Measurements from ENCODE around the gene SEC14L6. TPM values are rescaled to one million over a fixed set of nuclear protein-coding genes. Genes with fewer than 3 reads are reported as not detected.

The SEC14L6 gene
- total RNA-seq, 1 donor from 2014 or later, result not detected

- H3K36me3 ChIP-seq (ENCODE audit: control insufficient read depth in 3 of 3, insufficient read depth in 3 of 3, low read length in 3 of 3), result no peaks in the 10 kb centered on the region
- no peaks in the 10 kb centered on the region for H3K4me1 ChIP-seq (ENCODE audit: control insufficient read depth in 3 of 3, insufficient read depth in 3 of 3, low read length in 3 of 3)
- no peak overlapping the region for H3K27ac ChIP-seq (ENCODE audit: low read depth, low read length)
- H3K27me3 ChIP-seq (ENCODE audit: control insufficient read depth in 3 of 3, insufficient read depth in 3 of 3, low read length in 3 of 3), result peaks cover 0 to 9% (median 3%) of the 10 kb centered on the region in 3 donors
- H3K9me3 ChIP-seq (ENCODE audit: control insufficient read depth in 3 of 3, low read length in 3 of 3), result peaks cover 0 to 4% (median 4%) of the 10 kb centered on the region in 3 donors
- no peak overlapping the region for H3K9ac ChIP-seq (ENCODE audit: low read depth in 1 of 3, low read length in 3 of 3)
- no peak overlapping the region for H3K4me3 ChIP-seq (ENCODE audit: low read length in 3 of 3)
Measured at GRCh38 chr22:30516273-30516672, 30.3 kb downstream of the SEC14L6 start.

GRCh38 chr22:30514252-30514651, 32.3 kb downstream of the SEC14L6 start:
- no peak overlapping the region for H3K27ac ChIP-seq (ENCODE audit: low read depth, low read length)
- H3K4me1 ChIP-seq (ENCODE audit: control insufficient read depth in 3 of 3, insufficient read depth in 3 of 3, low read length in 3 of 3), result no peaks in the 10 kb centered on the region
- H3K9me3 ChIP-seq (ENCODE audit: control insufficient read depth in 3 of 3, low read length in 3 of 3), result peaks cover 0 to 4% (median 4%) of the 10 kb centered on the region in 3 donors

DNA sequence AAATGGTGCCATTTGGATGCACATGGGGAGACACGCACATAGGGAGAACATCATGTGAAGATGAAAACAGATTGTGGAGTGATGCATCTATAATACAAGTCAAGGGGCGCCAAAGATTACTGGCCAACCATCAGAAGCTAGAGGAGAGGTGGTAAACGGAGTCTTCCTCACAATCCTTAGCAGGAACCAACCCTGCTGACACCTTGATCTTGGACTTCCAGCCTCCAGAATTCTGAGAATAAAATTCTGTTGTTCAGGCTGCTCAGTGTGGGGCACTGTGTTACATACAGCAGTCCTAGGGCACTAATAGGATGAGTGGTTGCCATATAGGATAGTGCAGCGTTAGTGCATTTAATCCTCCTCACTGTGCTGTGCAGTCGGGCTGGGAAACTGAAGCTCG, 33.1 kb downstream of the SEC14L6 start:
- H3K27ac ChIP-seq (ENCODE audit: low read depth, low read length), result no peak overlapping the region
- H3K27me3 ChIP-seq (ENCODE audit: control insufficient read depth in 3 of 3, insufficient read depth in 3 of 3, low read length in 3 of 3), result no peaks in the 10 kb centered on the region
- H3K36me3 ChIP-seq (ENCODE audit: control insufficient read depth in 3 of 3, insufficient read depth in 3 of 3, low read length in 3 of 3), result no peaks in the 10 kb centered on the region
- H3K9ac ChIP-seq (ENCODE audit: low read depth in 1 of 3, low read length in 3 of 3), result no peak overlapping the region
- peaks cover 0 to 4% (median 4%) of the 10 kb centered on the region in 3 donors for H3K9me3 ChIP-seq (ENCODE audit: control insufficient read depth in 3 of 3, low read length in 3 of 3)
- H3K4me1 ChIP-seq (ENCODE audit: control insufficient read depth in 3 of 3, insufficient read depth in 3 of 3, low read length in 3 of 3), result no peaks in the 10 kb centered on the region
- no peak overlapping the region for H3K4me3 ChIP-seq (ENCODE audit: low read length in 3 of 3)

More at GRCh38 chr22:30514252-30514651, 32.3 kb downstream of the SEC14L6 start:
- no peak overlapping the region for H3K4me3 ChIP-seq (ENCODE audit: low read length in 3 of 3)
- H3K27me3 ChIP-seq (ENCODE audit: control insufficient read depth in 3 of 3, insufficient read depth in 3 of 3, low read length in 3 of 3), result no peaks in the 10 kb centered on the region
- H3K9ac ChIP-seq (ENCODE audit: low read depth in 1 of 3, low read length in 3 of 3), result no peak overlapping the region
- no peaks in the 10 kb centered on the region for H3K36me3 ChIP-seq (ENCODE audit: control insufficient read depth in 3 of 3, insufficient read depth in 3 of 3, low read length in 3 of 3)

- Histone ChIP-seq H3K36me3 (ENCODE audit: control insufficient read depth in 3 of 3, insufficient read depth in 3 of 3, low read length in 3 of 3) (no peaks in the 10 kb centered on the region), H3K9ac (ENCODE audit: low read depth in 1 of 3, low read length in 3 of 3) (no peak overlapping the region), H3K4me3 (ENCODE audit: low read length in 3 of 3) (no peak overlapping the region), H3K27ac (ENCODE audit: low read depth, low read length) (no peak overlapping the region), H3K9me3 (ENCODE audit: control insufficient read depth in 3 of 3, low read length in 3 of 3) (peaks cover 0 to 4% (median 4%) of the 10 kb centered on the region in 3 donors), H3K4me1 (ENCODE audit: control insufficient read depth in 3 of 3, insufficient read depth in 3 of 3, low read length in 3 of 3) (no peaks in the 10 kb centered on the region), H3K27me3 (ENCODE audit: control insufficient read depth in 3 of 3, insufficient read depth in 3 of 3, low read length in 3 of 3) (peaks cover 5 to 10% (median 9%) of the 10 kb centered on the region in 3 donors)
Measured at GRCh38 chr22:30511911-30512310, 34.6 kb downstream of the SEC14L6 start.

DNA sequence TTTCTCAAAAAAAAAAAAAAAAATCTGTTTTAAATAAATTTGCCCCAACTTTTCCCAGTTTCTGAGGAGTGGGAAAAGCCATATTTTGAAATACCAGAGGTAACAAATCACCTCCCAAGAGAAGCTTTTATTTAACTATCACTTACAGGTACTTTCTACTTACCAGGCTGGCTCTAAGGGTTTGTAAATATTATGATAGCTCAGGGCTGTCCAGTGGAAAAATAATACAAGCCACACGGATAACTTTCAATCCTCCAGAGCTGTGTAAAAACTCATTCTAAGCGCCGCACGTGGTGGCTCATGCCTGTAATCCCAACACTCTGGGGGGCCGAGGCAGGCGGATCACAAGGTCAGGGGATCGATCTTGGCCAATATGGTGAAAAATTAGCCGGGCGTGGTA, 35.4 kb downstream of the SEC14L6 start:
- peaks cover 0 to 4% (median 4%) of the 10 kb centered on the region in 3 donors for H3K9me3 ChIP-seq (ENCODE audit: control insufficient read depth in 3 of 3, low read length in 3 of 3)
- no peaks in the 10 kb centered on the region for H3K36me3 ChIP-seq (ENCODE audit: control insufficient read depth in 3 of 3, insufficient read depth in 3 of 3, low read length in 3 of 3)
- no peak overlapping the region for H3K4me3 ChIP-seq (ENCODE audit: low read length in 3 of 3)
- peaks cover 12 to 17% (median 15%) of the 10 kb centered on the region in 3 donors for H3K27me3 ChIP-seq (ENCODE audit: control insufficient read depth in 3 of 3, insufficient read depth in 3 of 3, low read length in 3 of 3)
- H3K9ac ChIP-seq (ENCODE audit: low read depth in 1 of 3, low read length in 3 of 3), result no peak overlapping the region
- H3K27ac ChIP-seq (ENCODE audit: low read depth, low read length), result no peak overlapping the region
- H3K4me1 ChIP-seq (ENCODE audit: control insufficient read depth in 3 of 3, insufficient read depth in 3 of 3, low read length in 3 of 3), result no peaks in the 10 kb centered on the region

GRCh38 chr22:30508216-30508615, 38.3 kb downstream of the SEC14L6 start:
- Histone ChIP-seq H3K36me3 (ENCODE audit: control insufficient read depth in 3 of 3, insufficient read depth in 3 of 3, low read length in 3 of 3) (no peaks in the 10 kb centered on the region), H3K27me3 (ENCODE audit: control insufficient read depth in 3 of 3, insufficient read depth in 3 of 3, low read length in 3 of 3) (peaks cover 27 to 33% (median 32%) of the 10 kb centered on the region in 3 donors), H3K9ac (ENCODE audit: low read depth in 1 of 3, low read length in 3 of 3) (no peak overlapping the region), H3K27ac (ENCODE audit: low read depth, low read length) (no peak overlapping the region), H3K9me3 (ENCODE audit: control insufficient read depth in 3 of 3, low read length in 3 of 3) (peaks cover 0 to 2% (median under 1%) of the 10 kb centered on the region in 3 donors), H3K4me1 (ENCODE audit: control insufficient read depth in 3 of 3, insufficient read depth in 3 of 3, low read length in 3 of 3) (no peaks in the 10 kb centered on the region), H3K4me3 (ENCODE audit: low read length in 3 of 3) (no peak overlapping the region)

GRCh38 chr22:30507670-30508069, 38.9 kb downstream of the SEC14L6 start:
- Histone ChIP-seq H3K27me3 (ENCODE audit: control insufficient read depth in 3 of 3, insufficient read depth in 3 of 3, low read length in 3 of 3) (peaks cover 27 to 36% (median 33%) of the 10 kb centered on the region in 3 donors), H3K9me3 (ENCODE audit: control insufficient read depth in 3 of 3, low read length in 3 of 3) (no peaks in the 10 kb centered on the region)

DNA sequence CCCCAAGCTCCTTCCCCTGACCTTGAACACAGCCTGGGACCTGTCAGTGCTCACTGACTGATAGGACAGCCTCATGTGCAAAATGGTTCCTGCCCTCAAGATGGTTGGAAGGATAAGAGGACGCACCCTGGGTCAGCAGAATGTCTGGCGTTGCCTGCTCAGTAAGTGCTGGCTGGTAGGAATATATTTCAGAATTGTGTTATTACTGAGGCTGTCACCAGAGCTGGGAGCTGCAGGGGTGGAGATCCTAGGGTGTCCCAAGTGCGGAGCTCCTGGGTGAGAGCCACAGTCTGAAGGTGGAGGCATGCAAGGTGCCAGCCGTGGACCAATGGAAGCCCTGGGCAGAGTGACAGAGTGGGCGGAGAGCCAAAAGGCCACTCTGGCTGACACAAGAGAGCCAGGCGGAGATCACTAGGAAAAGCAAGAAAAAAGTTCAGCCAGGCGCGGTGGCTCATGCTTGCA, 40.0 kb downstream of the SEC14L6 start:
- no peaks in the 10 kb centered on the region for H3K36me3 ChIP-seq (ENCODE audit: control insufficient read depth in 3 of 3, insufficient read depth in 3 of 3, low read length in 3 of 3)

More at GRCh38 chr22:30507670-30508069, 38.9 kb downstream of the SEC14L6 start:
- no peaks in the 10 kb centered on the region for H3K4me1 ChIP-seq (ENCODE audit: control insufficient read depth in 3 of 3, insufficient read depth in 3 of 3, low read length in 3 of 3)
- no peak overlapping the region for H3K9ac ChIP-seq (ENCODE audit: low read depth in 1 of 3, low read length in 3 of 3)
- H3K36me3 ChIP-seq (ENCODE audit: control insufficient read depth in 3 of 3, insufficient read depth in 3 of 3, low read length in 3 of 3), result no peaks in the 10 kb centered on the region
- no peak overlapping the region for H3K27ac ChIP-seq (ENCODE audit: low read depth, low read length)
- H3K4me3 ChIP-seq (ENCODE audit: low read length in 3 of 3), result no peak overlapping the region

DNA sequence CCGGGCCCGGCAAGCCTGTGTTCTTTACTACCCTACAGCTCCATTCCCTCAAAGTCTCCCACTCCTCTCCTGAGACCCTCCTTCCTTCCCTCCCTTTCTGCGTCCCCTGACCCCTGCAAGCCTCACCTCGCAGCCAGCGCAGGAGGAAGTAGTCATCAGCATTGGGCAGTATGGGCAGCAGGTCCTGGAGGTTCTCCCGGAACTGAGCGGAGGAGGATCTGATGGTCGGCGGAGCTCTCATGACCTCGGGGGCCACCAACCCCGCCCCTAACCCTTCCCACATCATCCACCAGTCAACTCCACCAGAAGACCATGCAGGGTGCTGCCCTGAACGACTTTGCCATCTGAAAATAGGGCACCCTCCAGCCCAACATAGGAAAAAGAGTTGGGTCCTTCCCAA, 43.0 kb downstream of the SEC14L6 start:
- no peak overlapping the region for H3K9ac ChIP-seq (ENCODE audit: low read depth in 1 of 3, low read length in 3 of 3)

More for the DNA sequence above, 40.0 kb downstream of the SEC14L6 start:
- H3K4me3 ChIP-seq (ENCODE audit: low read length in 3 of 3), result no peak overlapping the region
- H3K9me3 ChIP-seq (ENCODE audit: control insufficient read depth in 3 of 3, low read length in 3 of 3), result no peaks in the 10 kb centered on the region
- no peak overlapping the region for H3K9ac ChIP-seq (ENCODE audit: low read depth in 1 of 3, low read length in 3 of 3)
- H3K27ac ChIP-seq (ENCODE audit: low read depth, low read length), result no peak overlapping the region
- no peaks in the 10 kb centered on the region for H3K4me1 ChIP-seq (ENCODE audit: control insufficient read depth in 3 of 3, insufficient read depth in 3 of 3, low read length in 3 of 3)
- peaks cover 27 to 42% (median 33%) of the 10 kb centered on the region in 3 donors for H3K27me3 ChIP-seq (ENCODE audit: control insufficient read depth in 3 of 3, insufficient read depth in 3 of 3, low read length in 3 of 3)

GRCh38 chr22:30502911-30503310, 43.6 kb downstream of the SEC14L6 start:
- peaks cover 27 to 45% (median 32%) of the 10 kb centered on the region in 3 donors for H3K27me3 ChIP-seq (ENCODE audit: control insufficient read depth in 3 of 3, insufficient read depth in 3 of 3, low read length in 3 of 3)
- H3K4me3 ChIP-seq (ENCODE audit: low read length in 3 of 3), result no peak overlapping the region
- H3K9ac ChIP-seq (ENCODE audit: low read depth in 1 of 3, low read length in 3 of 3), result no peak overlapping the region
- H3K9me3 ChIP-seq (ENCODE audit: control insufficient read depth in 3 of 3, low read length in 3 of 3), result no peaks in the 10 kb centered on the region
- no peaks in the 10 kb centered on the region for H3K4me1 ChIP-seq (ENCODE audit: control insufficient read depth in 3 of 3, insufficient read depth in 3 of 3, low read length in 3 of 3)
- no peaks in the 10 kb centered on the region for H3K36me3 ChIP-seq (ENCODE audit: control insufficient read depth in 3 of 3, insufficient read depth in 3 of 3, low read length in 3 of 3)
- H3K27ac ChIP-seq (ENCODE audit: low read depth, low read length), result no peak overlapping the region

More for the DNA sequence above, 43.0 kb downstream of the SEC14L6 start:
- Histone ChIP-seq H3K4me3 (ENCODE audit: low read length in 3 of 3) (no peak overlapping the region), H3K9me3 (ENCODE audit: control insufficient read depth in 3 of 3, low read length in 3 of 3) (no peaks in the 10 kb centered on the region), H3K27me3 (ENCODE audit: control insufficient read depth in 3 of 3, insufficient read depth in 3 of 3, low read length in 3 of 3) (peaks cover 27 to 49% (median 37%) of the 10 kb centered on the region in 3 donors), H3K27ac (ENCODE audit: low read depth, low read length) (no peak overlapping the region), H3K4me1 (ENCODE audit: control insufficient read depth in 3 of 3, insufficient read depth in 3 of 3, low read length in 3 of 3) (no peaks in the 10 kb centered on the region), H3K36me3 (ENCODE audit: control insufficient read depth in 3 of 3, insufficient read depth in 3 of 3, low read length in 3 of 3) (no peaks in the 10 kb centered on the region)

Data from skeletal muscle tissue (tissue), 4 donors.